PFSK-1 (cell line): ENCODE results near the gene SPINK5.

Source experiments
- FOXP2 ChIP-seq: optimal IDR thresholded peaks from 2 replicates; pipeline ENCODE3; 2011; ENCODE audit warnings: borderline replicate concordance, control low read depth, inconsistent platforms; ENCODE audit not compliant: insufficient read depth; ENCODE audit errors: extremely low read length, extremely low read depth
- POLR2AphosphoS5 ChIP-seq: IDR thresholded peaks from 2 replicates; pipeline ENCODE4 v1.6.1; 2012; ENCODE audit warnings: low read depth, mild to moderate bottlenecking, control low read depth, low read length, moderate library complexity
- REST ChIP-seq, 2 experiments: IDR thresholded peaks; 2 replicates each; pipeline versions ENCODE4 v1.6.1 to v1.8.0; 2011 to 2012; ENCODE audit warnings: low read depth in 2 of 2, low read length in 2 of 2, control low read depth in 1 of 2, inconsistent platforms in 1 of 2, mild to moderate bottlenecking in 1 of 2, moderate library complexity in 1 of 2; ENCODE audit not compliant: insufficient read depth in 1 of 2
- SIN3A ChIP-seq: IDR thresholded peaks from 2 replicates; pipeline ENCODE4 v1.6.1; 2012; ENCODE audit warnings: mild to moderate bottlenecking, low read length, moderate library complexity, borderline replicate concordance; ENCODE audit not compliant: insufficient read depth
- TAF1 ChIP-seq: IDR thresholded peaks from 2 replicates; pipeline ENCODE4 v1.6.1; 2012; ENCODE audit warnings: low read length, control low read depth, borderline replicate concordance; ENCODE audit not compliant: insufficient read depth

SPINK5 gene

DNA sequence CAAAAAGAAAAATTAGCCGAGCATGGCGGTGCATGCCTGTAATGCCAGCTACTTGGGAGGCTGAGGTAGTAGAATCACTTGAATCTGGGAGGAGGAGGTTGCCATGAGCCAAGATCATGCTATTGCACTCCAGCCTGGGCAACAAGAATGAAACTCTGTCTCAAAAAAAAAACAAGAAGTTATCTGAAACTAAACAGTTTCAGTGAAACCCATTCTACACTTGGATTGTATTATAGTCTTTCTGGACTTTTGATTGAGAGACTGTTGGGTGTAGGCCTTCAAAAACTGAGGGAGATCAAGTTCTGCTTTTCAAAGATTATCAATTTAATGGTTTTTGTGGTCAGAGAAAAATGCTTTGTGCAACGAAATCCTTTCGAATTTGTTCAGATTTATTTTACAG is 34.6 kb upstream of the SPINK5 start:
- no peak for TF ChIP-seq TAF1
- no peak for TF ChIP-seq SIN3A
- TF ChIP-seq FOXP2 = no peak
- no peak for TF ChIP-seq POLR2AphosphoS5
- no peak for TF ChIP-seq REST (IDR thresholded peaks at IDR 0.05; ENCODE audit: insufficient read depth in 1 of 2, low read depth in 2 of 2, low read length in 2 of 2)

- no peak for TF ChIP-seq TAF1
- TF ChIP-seq POLR2AphosphoS5 = no peak
- TF ChIP-seq SIN3A = no peak
- no peak for TF ChIP-seq FOXP2
- no peak for TF ChIP-seq REST (IDR thresholded peaks at IDR 0.05; ENCODE audit: insufficient read depth in 1 of 2, low read depth in 2 of 2, low read length in 2 of 2)
Observed at GRCh38 chr5:148033134-148033533, 30.6 kb upstream of the SPINK5 start.

DNA sequence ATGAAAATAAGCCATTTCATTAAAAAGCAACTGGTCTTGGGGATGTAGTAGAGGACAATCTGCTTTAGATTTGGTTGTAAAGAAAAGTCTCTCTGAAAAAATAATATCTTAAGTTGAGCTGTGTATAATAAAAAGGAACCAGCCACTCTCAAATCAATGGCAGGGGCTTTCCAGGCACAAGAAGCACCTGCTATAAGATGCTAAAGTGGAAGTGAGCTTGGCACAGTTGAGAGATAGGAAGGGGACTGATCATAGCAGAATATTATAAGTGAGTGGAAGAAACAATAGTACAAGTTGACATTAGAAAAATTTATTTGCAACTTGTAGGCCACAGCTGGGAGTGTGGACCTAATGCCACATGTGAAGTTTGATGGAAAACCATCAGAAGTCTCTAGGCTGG is 28.1 kb upstream of the SPINK5 start:
- TF ChIP-seq REST (IDR thresholded peaks at IDR 0.05; ENCODE audit: insufficient read depth in 1 of 2, low read depth in 2 of 2, low read length in 2 of 2) = no peak
- no peak for TF ChIP-seq SIN3A
- no peak for TF ChIP-seq TAF1
- TF ChIP-seq POLR2AphosphoS5 = no peak
- TF ChIP-seq FOXP2 = no peak

DNA sequence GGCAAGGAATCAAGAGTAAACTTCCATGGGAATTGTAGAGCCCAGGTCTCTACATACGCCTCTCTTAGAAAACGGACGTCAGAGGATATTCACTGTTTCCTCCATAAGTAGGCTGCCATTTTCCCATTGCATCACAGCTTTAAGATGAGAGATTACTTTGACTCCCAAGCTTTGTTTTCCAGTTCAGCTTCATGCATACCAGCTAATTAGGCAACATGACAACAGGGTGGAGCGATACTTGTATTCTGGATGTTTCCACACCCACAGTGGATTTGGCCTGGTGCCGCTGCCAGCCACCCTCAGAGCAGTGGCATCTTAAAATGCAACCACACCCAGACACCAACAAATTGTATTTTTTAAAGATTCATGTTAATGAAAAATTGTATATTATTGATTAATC is 20.9 kb upstream of the SPINK5 start:
- TF ChIP-seq SIN3A (no peak), POLR2AphosphoS5 (no peak), TAF1 (no peak), REST (IDR thresholded peaks at IDR 0.05; ENCODE audit: insufficient read depth in 1 of 2, low read depth in 2 of 2, low read length in 2 of 2) (no peak), FOXP2 (no peak)

DNA sequence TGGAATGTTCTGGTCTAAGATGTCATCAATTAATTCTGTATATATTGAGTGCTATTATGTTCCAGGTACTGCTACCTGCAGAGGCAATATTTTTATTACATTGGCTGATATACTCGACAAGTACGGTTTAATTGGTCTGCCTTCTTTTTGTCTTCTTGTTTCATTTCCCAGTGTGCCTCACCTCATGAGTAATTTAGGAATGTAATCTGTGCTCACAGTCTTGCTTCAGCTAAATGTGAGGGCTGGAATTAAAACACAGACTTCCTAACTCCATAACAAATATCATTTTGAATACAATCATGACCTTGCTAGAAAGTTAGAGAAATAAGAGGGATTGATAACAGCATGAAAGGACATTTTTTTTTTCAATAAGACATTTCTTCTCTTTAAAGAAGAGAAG is 20.1 kb upstream of the SPINK5 start:
- TF ChIP-seq REST (IDR thresholded peaks at IDR 0.05; ENCODE audit: insufficient read depth in 1 of 2, low read depth in 2 of 2, low read length in 2 of 2) (no peak), TAF1 (no peak), POLR2AphosphoS5 (no peak), SIN3A (no peak), FOXP2 (no peak)
